WTC11 (cell line): ENCODE results near the gene PRKN. TPM values are rescaled to one million over a fixed set of nuclear protein-coding genes. Genes with fewer than 3 reads are reported as not detected.

Source experiments
- ATAC-seq: fragments of 200-7000 bp; cut with Tn5 transposase; 2 replicates; pipeline ENCODE4 v1.10.0; 2021; ENCODE audit warnings: mild to moderate bottlenecking, moderate library complexity
- CTCF ChIA-PET: fragments of 300-600 bp; sonication (Branson Sonifier 250); formaldehyde crosslinking; loops from one replicate; lab custom pipeline; 2021; ENCODE audit warnings: antibody characterized with exemption; lab: Charles Lee
- POLR2A ChIA-PET: fragments of 350-600 bp; sonication (Branson Sonifier 250); formaldehyde crosslinking; loops from one replicate; lab custom pipeline; 2021; ENCODE audit warnings: antibody characterized with exemption; lab: Charles Lee
- DNase-seq: peaks from one replicate; pipeline ENCODE4 v3.0.0; 2021; ENCODE audit warnings: low spot score
- H3K27ac Mint-ChIP-seq: 2 replicates; pipeline ENCODE4 v1.8.0; 2021; ENCODE audit warnings: mixed read lengths
- H3K27me3 Mint-ChIP-seq: 2 replicates; pipeline ENCODE4 v1.8.0; 2021; ENCODE audit warnings: low read depth, mild to moderate bottlenecking, moderate library complexity, mixed read lengths
- H3K36me3 Mint-ChIP-seq: 2 replicates; pipeline ENCODE4 v1.8.0; 2021; ENCODE audit warnings: mixed read lengths
- H3K4me1 Mint-ChIP-seq: 2 replicates; pipeline ENCODE4 v1.8.0; 2022; ENCODE audit warnings: mixed read lengths
- H3K4me3 Mint-ChIP-seq: 2 replicates; pipeline ENCODE4 v1.8.0; 2021; ENCODE audit warnings: mild to moderate bottlenecking, moderate library complexity, mixed read lengths
- H3K9me3 Mint-ChIP-seq: 2 replicates; pipeline ENCODE4 v1.8.0; 2021; ENCODE audit warnings: mixed read lengths
- ESRRA ChIP-seq: sonication (generic); formaldehyde crosslinking; IDR thresholded peaks from 2 replicates; pipeline ENCODE4 v1.8.1; 2022; ENCODE audit warnings: mild to moderate bottlenecking, missing genetic modification reagents, borderline replicate concordance
- FOXJ3 ChIP-seq: sonication (generic); formaldehyde crosslinking; IDR thresholded peaks from 2 replicates; pipeline ENCODE4 v1.9.0; 2021; ENCODE audit warnings: missing genetic modification reagents, mild to moderate bottlenecking, borderline replicate concordance
- GRHL2 ChIP-seq: fragments of 250-450 bp; sonication (Bioruptor Pico); IDR thresholded peaks from 2 replicates; pipeline ENCODE4 v1.8.0; 2022; ENCODE audit warnings: mild to moderate bottlenecking, moderate library complexity; ENCODE audit not compliant: insufficient replicate concordance, severe bottlenecking
- MXD4 ChIP-seq: fragments of 250-450 bp; sonication (Bioruptor Pico); IDR thresholded peaks from 2 replicates; pipeline ENCODE4 v1.8.0; 2021; ENCODE audit warnings: mild to moderate bottlenecking, moderate library complexity, borderline replicate concordance
- RELA ChIP-seq: sonication (generic); formaldehyde crosslinking; IDR thresholded peaks from 2 replicates; pipeline ENCODE4 v1.8.1; 2022; ENCODE audit warnings: missing genetic modification reagents, mild to moderate bottlenecking, borderline replicate concordance
- SOX15 ChIP-seq: fragments of 250-450 bp; sonication (Bioruptor Pico); IDR thresholded peaks from 2 replicates; pipeline ENCODE4 v1.9.0; 2021; ENCODE audit warnings: mild to moderate bottlenecking
- TCF7 ChIP-seq: sonication (generic); formaldehyde crosslinking; IDR thresholded peaks from 2 replicates; pipeline ENCODE4 v1.8.0; 2022; ENCODE audit warnings: mild to moderate bottlenecking, low read depth, missing genetic modification reagents, moderate library complexity
- TP53 ChIP-seq: sonication (generic); formaldehyde crosslinking; IDR thresholded peaks from 2 replicates; pipeline ENCODE4 v1.8.1; 2023; ENCODE audit warnings: mild to moderate bottlenecking, missing genetic modification reagents
- ZNF396 ChIP-seq: fragments of 250-450 bp; sonication (Bioruptor Pico); IDR thresholded peaks from 2 replicates; pipeline ENCODE4 v1.8.0; 2021; ENCODE audit warnings: mild to moderate bottlenecking, moderate library complexity, borderline replicate concordance
- ZNF416 ChIP-seq: fragments of 250-450 bp; sonication (Bioruptor Pico); IDR thresholded peaks from 2 replicates; pipeline ENCODE4 v1.9.0; 2021; ENCODE audit warnings: mild to moderate bottlenecking, inconsistent platforms
- total RNA-seq: library from RNA; stranded (reverse); gene quantifications from 3 replicates; pipeline ENCODE4 v1.2.3, GENCODE V29; 2021
- TF ChIP-seq, protein P1 (sequence below): sonication (generic); formaldehyde crosslinking; IDR thresholded peaks from 2 replicates; pipeline ENCODE4 v1.8.0; 2022; ENCODE audit warnings: missing genetic modification reagents
- TF ChIP-seq, protein P2 (sequence below): fragments of 250-450 bp; sonication (Bioruptor Pico); conservative IDR thresholded peaks from 2 replicates; pipeline ENCODE4 v1.9.0; 2021; ENCODE audit warnings: mild to moderate bottlenecking
- TF ChIP-seq, protein P3 (sequence below): sonication (generic); formaldehyde crosslinking; IDR thresholded peaks from 2 replicates; pipeline ENCODE4 v1.8.1; 2023; ENCODE audit warnings: mild to moderate bottlenecking, missing genetic modification reagents, borderline replicate concordance
- TF ChIP-seq, protein P4 (sequence below): sonication (generic); formaldehyde crosslinking; IDR thresholded peaks from 2 replicates; pipeline ENCODE4 v1.8.1; 2023; ENCODE audit warnings: mild to moderate bottlenecking, missing genetic modification reagents

Gene PRKN
- total RNA-seq, 1 experiment from 2014 or later = 0.59 TPM

DNA sequence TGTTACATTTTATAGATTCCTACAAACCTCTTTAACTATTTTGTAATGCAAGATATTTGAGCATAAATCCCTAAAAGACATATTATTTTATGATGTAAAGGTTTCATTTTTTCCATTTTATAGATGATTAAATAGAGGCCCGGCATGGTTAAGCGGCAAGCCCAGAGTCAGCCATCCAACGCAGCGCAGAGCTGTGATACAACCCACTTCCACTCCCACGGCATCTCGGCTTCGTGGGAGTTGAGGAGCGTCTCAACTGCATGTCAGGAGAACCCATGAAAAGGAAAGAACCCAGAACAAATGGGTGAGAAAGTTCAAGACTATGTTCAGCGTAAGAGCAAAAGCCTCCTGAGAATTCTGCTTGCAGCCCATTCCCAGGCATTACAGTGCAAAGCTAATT lies 488.2 kb downstream of the PRKN start (continued):
- TF ChIP-seq, protein P1, sequence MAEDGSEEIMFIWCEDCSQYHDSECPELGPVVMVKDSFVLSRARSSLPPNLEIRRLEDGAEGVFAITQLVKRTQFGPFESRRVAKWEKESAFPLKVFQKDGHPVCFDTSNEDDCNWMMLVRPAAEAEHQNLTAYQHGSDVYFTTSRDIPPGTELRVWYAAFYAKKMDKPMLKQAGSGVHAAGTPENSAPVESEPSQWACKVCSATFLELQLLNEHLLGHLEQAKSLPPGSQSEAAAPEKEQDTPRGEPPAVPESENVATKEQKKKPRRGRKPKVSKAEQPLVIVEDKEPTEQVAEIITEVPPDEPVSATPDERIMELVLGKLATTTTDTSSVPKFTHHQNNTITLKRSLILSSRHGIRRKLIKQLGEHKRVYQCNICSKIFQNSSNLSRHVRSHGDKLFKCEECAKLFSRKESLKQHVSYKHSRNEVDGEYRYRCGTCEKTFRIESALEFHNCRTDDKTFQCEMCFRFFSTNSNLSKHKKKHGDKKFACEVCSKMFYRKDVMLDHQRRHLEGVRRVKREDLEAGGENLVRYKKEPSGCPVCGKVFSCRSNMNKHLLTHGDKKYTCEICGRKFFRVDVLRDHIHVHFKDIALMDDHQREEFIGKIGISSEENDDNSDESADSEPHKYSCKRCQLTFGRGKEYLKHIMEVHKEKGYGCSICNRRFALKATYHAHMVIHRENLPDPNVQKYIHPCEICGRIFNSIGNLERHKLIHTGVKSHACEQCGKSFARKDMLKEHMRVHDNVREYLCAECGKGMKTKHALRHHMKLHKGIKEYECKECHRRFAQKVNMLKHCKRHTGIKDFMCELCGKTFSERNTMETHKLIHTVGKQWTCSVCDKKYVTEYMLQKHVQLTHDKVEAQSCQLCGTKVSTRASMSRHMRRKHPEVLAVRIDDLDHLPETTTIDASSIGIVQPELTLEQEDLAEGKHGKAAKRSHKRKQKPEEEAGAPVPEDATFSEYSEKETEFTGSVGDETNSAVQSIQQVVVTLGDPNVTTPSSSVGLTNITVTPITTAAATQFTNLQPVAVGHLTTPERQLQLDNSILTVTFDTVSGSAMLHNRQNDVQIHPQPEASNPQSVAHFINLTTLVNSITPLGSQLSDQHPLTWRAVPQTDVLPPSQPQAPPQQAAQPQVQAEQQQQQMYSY (CRISPR knock-in tag) = no peak
- no peak for TF ChIP-seq RELA (CRISPR knock-in tag)
- TF ChIP-seq MXD4 (CRISPR knock-in tag) = no peak
- TF ChIP-seq, protein P2, sequence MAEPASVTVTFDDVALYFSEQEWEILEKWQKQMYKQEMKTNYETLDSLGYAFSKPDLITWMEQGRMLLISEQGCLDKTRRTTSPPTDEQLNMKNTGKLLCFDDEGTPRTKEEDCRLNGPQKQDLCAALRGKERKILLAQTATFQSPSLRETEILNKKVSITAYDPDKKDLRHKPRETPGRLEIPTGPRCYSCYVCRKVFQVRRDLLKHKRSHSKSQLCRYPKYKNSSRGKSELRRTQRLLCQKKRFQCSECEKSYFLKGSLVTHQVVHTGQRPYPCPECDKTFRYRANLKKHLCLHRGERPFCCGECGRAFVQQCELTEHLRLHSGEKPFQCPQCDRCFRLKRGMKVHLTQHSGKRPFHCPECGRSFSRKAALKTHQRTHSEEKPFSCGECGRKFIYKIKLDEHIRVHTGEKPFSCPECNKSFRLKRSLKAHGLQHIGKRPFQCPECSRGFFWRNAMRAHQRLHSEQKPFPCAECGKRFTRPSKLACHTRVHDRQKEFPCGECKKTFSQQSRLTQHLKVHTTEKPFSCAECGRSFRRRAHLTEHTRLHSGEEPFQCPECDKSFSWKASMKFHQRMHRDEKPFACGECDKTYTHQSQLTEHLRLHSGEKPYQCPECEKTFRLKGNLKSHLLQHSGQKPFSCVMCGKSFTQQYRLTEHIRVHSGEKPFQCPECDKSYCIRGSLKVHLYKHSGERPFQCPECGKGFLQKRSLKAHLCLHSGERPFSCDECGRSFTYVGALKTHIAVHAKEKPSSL (CRISPR knock-in tag) = no peak
- TF ChIP-seq ESRRA (CRISPR knock-in tag) = no peak
- no peak for TF ChIP-seq TP53 (CRISPR knock-in tag)
- TF ChIP-seq, protein P3, sequence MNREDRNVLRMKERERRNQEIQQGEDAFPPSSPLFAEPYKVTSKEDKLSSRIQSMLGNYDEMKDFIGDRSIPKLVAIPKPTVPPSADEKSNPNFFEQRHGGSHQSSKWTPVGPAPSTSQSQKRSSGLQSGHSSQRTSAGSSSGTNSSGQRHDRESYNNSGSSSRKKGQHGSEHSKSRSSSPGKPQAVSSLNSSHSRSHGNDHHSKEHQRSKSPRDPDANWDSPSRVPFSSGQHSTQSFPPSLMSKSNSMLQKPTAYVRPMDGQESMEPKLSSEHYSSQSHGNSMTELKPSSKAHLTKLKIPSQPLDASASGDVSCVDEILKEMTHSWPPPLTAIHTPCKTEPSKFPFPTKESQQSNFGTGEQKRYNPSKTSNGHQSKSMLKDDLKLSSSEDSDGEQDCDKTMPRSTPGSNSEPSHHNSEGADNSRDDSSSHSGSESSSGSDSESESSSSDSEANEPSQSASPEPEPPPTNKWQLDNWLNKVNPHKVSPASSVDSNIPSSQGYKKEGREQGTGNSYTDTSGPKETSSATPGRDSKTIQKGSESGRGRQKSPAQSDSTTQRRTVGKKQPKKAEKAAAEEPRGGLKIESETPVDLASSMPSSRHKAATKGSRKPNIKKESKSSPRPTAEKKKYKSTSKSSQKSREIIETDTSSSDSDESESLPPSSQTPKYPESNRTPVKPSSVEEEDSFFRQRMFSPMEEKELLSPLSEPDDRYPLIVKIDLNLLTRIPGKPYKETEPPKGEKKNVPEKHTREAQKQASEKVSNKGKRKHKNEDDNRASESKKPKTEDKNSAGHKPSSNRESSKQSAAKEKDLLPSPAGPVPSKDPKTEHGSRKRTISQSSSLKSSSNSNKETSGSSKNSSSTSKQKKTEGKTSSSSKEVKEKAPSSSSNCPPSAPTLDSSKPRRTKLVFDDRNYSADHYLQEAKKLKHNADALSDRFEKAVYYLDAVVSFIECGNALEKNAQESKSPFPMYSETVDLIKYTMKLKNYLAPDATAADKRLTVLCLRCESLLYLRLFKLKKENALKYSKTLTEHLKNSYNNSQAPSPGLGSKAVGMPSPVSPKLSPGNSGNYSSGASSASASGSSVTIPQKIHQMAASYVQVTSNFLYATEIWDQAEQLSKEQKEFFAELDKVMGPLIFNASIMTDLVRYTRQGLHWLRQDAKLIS (CRISPR knock-in tag) = no peak
- TF ChIP-seq SOX15 (CRISPR knock-in tag) = no peak
- TF ChIP-seq, protein P4, sequence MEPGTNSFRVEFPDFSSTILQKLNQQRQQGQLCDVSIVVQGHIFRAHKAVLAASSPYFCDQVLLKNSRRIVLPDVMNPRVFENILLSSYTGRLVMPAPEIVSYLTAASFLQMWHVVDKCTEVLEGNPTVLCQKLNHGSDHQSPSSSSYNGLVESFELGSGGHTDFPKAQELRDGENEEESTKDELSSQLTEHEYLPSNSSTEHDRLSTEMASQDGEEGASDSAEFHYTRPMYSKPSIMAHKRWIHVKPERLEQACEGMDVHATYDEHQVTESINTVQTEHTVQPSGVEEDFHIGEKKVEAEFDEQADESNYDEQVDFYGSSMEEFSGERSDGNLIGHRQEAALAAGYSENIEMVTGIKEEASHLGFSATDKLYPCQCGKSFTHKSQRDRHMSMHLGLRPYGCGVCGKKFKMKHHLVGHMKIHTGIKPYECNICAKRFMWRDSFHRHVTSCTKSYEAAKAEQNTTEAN = no peak

DNA sequence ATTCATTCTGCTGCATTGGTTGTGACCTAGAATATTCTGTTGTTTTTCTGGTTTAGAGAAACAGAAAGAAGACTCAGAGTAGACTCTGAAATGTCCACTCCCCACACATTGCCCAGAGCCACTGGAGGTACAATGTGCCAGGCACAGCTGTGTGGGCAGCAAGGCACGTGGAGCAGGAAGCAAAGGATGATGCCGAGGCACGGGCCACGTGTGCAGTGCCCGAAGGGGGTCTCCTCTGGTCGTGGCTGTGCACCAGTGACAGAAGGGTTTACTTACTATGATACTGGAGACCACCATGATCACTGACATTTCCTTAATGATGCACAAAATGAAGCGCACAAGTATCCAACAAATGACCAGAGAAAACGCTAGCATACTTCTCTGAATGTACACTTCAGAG lies 488.9 kb downstream of the PRKN start:
- Mint-ChIP-seq H3K4me1 (peaks cover 7% of the 10 kb centered on the region), H3K36me3 (no peaks in the 10 kb centered on the region), H3K27me3 (no peaks in the 10 kb centered on the region), H3K9me3 (peaks cover 5% of the 10 kb centered on the region; the same call in 1 of the 2 replicates), H3K27ac (no peak overlapping the region), H3K4me3 (no peak overlapping the region)
- TF ChIP-seq FOXJ3 (CRISPR knock-in tag) (no peak), ZNF396 (CRISPR knock-in tag) (no peak), RELA (CRISPR knock-in tag) (no peak), GRHL2 (CRISPR knock-in tag) (no peak), ZNF416 (CRISPR knock-in tag) (no peak), TCF7 (CRISPR knock-in tag) (no peak)
- POLR2A ChIA-PET = no interaction called here
- ATAC-seq (no peak), DNase-seq (no peak)
- CTCF ChIA-PET = no interaction called here
